HepG2 (cell line): ENCODE data around the gene CSNK1D. TPM values are rescaled to one million over a fixed set of nuclear protein-coding genes. Genes with fewer than 3 reads are reported as not detected.

ENCODE experiments used
- NR2C2 ChIP-seq: sonication (generic); formaldehyde crosslinking; IDR thresholded peaks from 2 replicates; pipeline ENCODE4 v1.4.0; 2020; ENCODE audit warnings: missing genetic modification reagents, mild to moderate bottlenecking, moderate library complexity, borderline replicate concordance
- SKIL ChIP-seq: sonication (generic); formaldehyde crosslinking; IDR thresholded peaks from 2 replicates; pipeline ENCODE4 v1.8.0; 2022; ENCODE audit warnings: missing genetic modification reagents, mild to moderate bottlenecking, moderate library complexity, borderline replicate concordance
- SPEN ChIP-seq: sonication (generic); formaldehyde crosslinking; IDR thresholded peaks from 2 replicates; pipeline ENCODE4 v1.5.1; 2020; ENCODE audit warnings: low read depth, mild to moderate bottlenecking, missing genetic modification reagents
- STAG1 ChIP-seq: sonication (generic); formaldehyde crosslinking; IDR thresholded peaks from 2 replicates; pipeline ENCODE4 v1.4.0; 2020; ENCODE audit warnings: missing genetic modification reagents
- TBL1XR1 ChIP-seq: fragments of 150-350 bp; IDR thresholded peaks from 2 replicates; pipeline ENCODE4 v1.6.1; 2014; ENCODE audit warnings: borderline replicate concordance, low read length; ENCODE audit not compliant: partially characterized antibody
- USF2 ChIP-seq, 2 experiments: sonication (generic) in 1 of 2; formaldehyde crosslinking in 1 of 2; IDR thresholded peaks; 2 replicates each; pipeline versions ENCODE4 v1.5.1 to v1.6.1; 2011 to 2020; ENCODE audit warnings: borderline replicate concordance in 1 of 2, low read depth in 1 of 2, low read length in 1 of 2, mild to moderate bottlenecking in 1 of 2, missing genetic modification reagents in 1 of 2, moderate library complexity in 1 of 2
- YY1 ChIP-seq: IDR thresholded peaks from 2 replicates; pipeline ENCODE4 v1.6.1; 2011; ENCODE audit warnings: low read length, low read depth, moderate library complexity, mild to moderate bottlenecking; ENCODE audit not compliant: insufficient read depth, insufficient replicate concordance
- ZNF30 ChIP-seq: sonication (generic); formaldehyde crosslinking; IDR thresholded peaks from 2 replicates; pipeline ENCODE4 v1.5.0; 2020; ENCODE audit warnings: mild to moderate bottlenecking, missing genetic modification reagents
- ZNF318 ChIP-seq: sonication (generic); formaldehyde crosslinking; IDR thresholded peaks from 2 replicates; pipeline ENCODE4 v1.4.0; 2020; ENCODE audit warnings: mild to moderate bottlenecking, missing genetic modification reagents
- ZNF616 ChIP-seq: sonication (generic); formaldehyde crosslinking; IDR thresholded peaks from 2 replicates; pipeline ENCODE4 v1.5.0; 2020; ENCODE audit warnings: low read depth, mild to moderate bottlenecking, missing genetic modification reagents
- ZNF670 ChIP-seq: sonication (generic); formaldehyde crosslinking; IDR thresholded peaks from 2 replicates; pipeline ENCODE4 v1.8.0; 2022; ENCODE audit warnings: mild to moderate bottlenecking, missing genetic modification reagents, borderline replicate concordance
- ZNF782 ChIP-seq: sonication (generic); formaldehyde crosslinking; IDR thresholded peaks from 2 replicates; pipeline ENCODE4 v1.4.0; 2020; ENCODE audit warnings: missing genetic modification reagents, mild to moderate bottlenecking, borderline replicate concordance
- ZSCAN29 ChIP-seq: sonication (generic); formaldehyde crosslinking; conservative IDR thresholded peaks from 2 replicates; pipeline ENCODE4 v1.4.0; 2020; ENCODE audit warnings: mild to moderate bottlenecking, missing genetic modification reagents
- ZZZ3 ChIP-seq: sonication (generic); formaldehyde crosslinking; IDR thresholded peaks from 2 replicates; pipeline ENCODE4 v1.4.0; 2020; ENCODE audit warnings: missing genetic modification reagents, mild to moderate bottlenecking, borderline replicate concordance
- polyA plus RNA-seq, 8 experiments: library from polyadenylated mRNA; depleted of rRNA in 3 of 8; stranded (reverse) in 7 of 8; unstranded in 1 of 8; fragments of >200 nt; fragmentation: Illumina TruSeq in 4 of 8; extraction: Trizol in 4 of 8; gene quantifications; 2 replicates each; pipeline versions ENCODE4 v1.2.1 to v1.2.3, GENCODE V29; 2011 to 2016; ENCODE audit warnings: low read depth in 4 of 8, missing spikeins in 1 of 8, mixed read lengths in 1 of 8; ENCODE audit not compliant: insufficient read depth in 1 of 8
- total RNA-seq, 5 experiments: library from RNA; depleted of rRNA; stranded (reverse); fragments of >200 nt; fragmentation: Illumina TruSeq; extraction: Trizol; gene quantifications; 2 replicates each; pipeline ENCODE4 v1.2.3, GENCODE V29; 2016; ENCODE audit warnings: low read depth in 1 of 5

CSNK1D gene
- total and polyA plus RNA-seq, 2 of the 13 experiments (the other 11 are each of a cell fraction or from before 2014, with no cell fraction given), result 31.5 to 128 TPM

GRCh38 chr17:82287868-82288801 is 14.6 kb upstream of the CSNK1D start (continued):
- peak; percentile 100 for TF ChIP-seq SKIL (CRISPR knock-in tag)
- no peak for TF ChIP-seq ZNF30
- peak; percentile 100 for TF ChIP-seq USF2 (IDR thresholded peaks at IDR 0.05; ENCODE audit: low read depth, low read length)
- TF ChIP-seq USF2 (CRISPR knock-in tag; IDR thresholded peaks at IDR 0.05; ENCODE audit: borderline replicate concordance), result peak; percentile 99; the same call in 1 of the 2 replicates
- TF ChIP-seq SPEN (CRISPR knock-in tag), result peak; percentile 99
- TF ChIP-seq NR2C2 (CRISPR knock-in tag), result peak; percentile 87
- peak; percentile 93 for TF ChIP-seq TBL1XR1
- TF ChIP-seq ZNF616 (CRISPR knock-in tag), result peak; percentile 42; the same call in 1 of the 2 replicates
- TF ChIP-seq ZNF670 (CRISPR knock-in tag), result no peak
- peak; percentile 89 for TF ChIP-seq ZNF318 (CRISPR knock-in tag)
- TF ChIP-seq YY1, result no peak
- TF ChIP-seq ZNF782, result no peak; the same call in 1 of the 2 replicates
- TF ChIP-seq STAG1 (CRISPR knock-in tag), result no peak
- TF ChIP-seq ZSCAN29, result peak; percentile 88
- TF ChIP-seq ZZZ3 (CRISPR knock-in tag), result no peak; the same call in 1 of the 2 replicates
